Lower lobe of right lung (tissue), 2 donors: ENCODE measurements around the gene OLFM1. TPM values are rescaled to one million over a fixed set of nuclear protein-coding genes. Genes with fewer than 3 reads are reported as not detected.
A peak's percentile ranks its signal among the peaks of the same experiment; 100 is the strongest.

ENCODE experiments used
- ATAC-seq, 2 donors: fragments of 200-7000 bp; cut with Tn5 transposase; one replicate each; pipeline ENCODE4 v1.9.1; 2020 to 2022; ENCODE audit warnings: mild to moderate bottlenecking in 2 of 2, moderate library complexity in 2 of 2
- DNase-seq: peaks from one replicate; pipeline ENCODE4 v3.0.0-alpha.2; 2020
- H3K27ac ChIP-seq: fragments of 200-600 bp; one replicate; pipeline ENCODE4 v1.8.0; 2022
- H3K27me3 ChIP-seq: fragments of 200-600 bp; one replicate; pipeline ENCODE4 v1.8.0; 2022; ENCODE audit warnings: low read depth
- H3K36me3 ChIP-seq: fragments of 200-600 bp; one replicate; pipeline ENCODE4 v1.8.0; 2022; ENCODE audit warnings: mild to moderate bottlenecking
- H3K4me1 ChIP-seq: fragments of 200-600 bp; one replicate; pipeline ENCODE4 v1.8.0; 2022
- H3K4me3 ChIP-seq: fragments of 200-600 bp; one replicate; pipeline ENCODE4 v1.8.0; 2022; ENCODE audit warnings: mild to moderate bottlenecking
- H3K9me3 ChIP-seq: fragments of 200-600 bp; one replicate; pipeline ENCODE4 v1.8.0; 2022
- CTCF ChIP-seq: fragments of 200-600 bp; IDR thresholded peaks from one replicate; pipeline ENCODE4 v1.8.0; 2022; ENCODE audit warnings: antibody characterized with exemption, mild to moderate bottlenecking
- intact Hi-C: fragments of 100-400 bp; cut with DNase I; formaldehyde crosslinking; loops from one replicate; pipeline ENCODE4 v1.11.0; 2022
- total RNA-seq: library from RNA; stranded (reverse); fragmentation: NEBNext Ultra II Directional; extraction: Animal tissue kit (Norgen Biotek cat#: 25700); gene quantifications from one replicate; pipeline ENCODE4 v1.2.1, GENCODE V29; 2021
- donor health status: DM: no; HTN: yes; CAD: no; lungs with severe emphysema.

Gene OLFM1
- total RNA-seq, 1 donor from 2014 or later = 24.1 TPM

GRCh38 chr9:135040892-135041291 is 46.6 kb upstream of the OLFM1 start:
- no peaks in the 10 kb centered on the region for H3K9me3 ChIP-seq
- DNase-seq = no peak
- TF ChIP-seq CTCF = no peak

GRCh38 chr9:135043345-135043744 is 44.1 kb upstream of the OLFM1 start:
- DNase-seq (peak; percentile 14), ATAC-seq (no peak)
- H3K36me3 ChIP-seq = no peaks in the 10 kb centered on the region
- H3K4me1 ChIP-seq = no peaks in the 10 kb centered on the region
- H3K9me3 ChIP-seq = no peaks in the 10 kb centered on the region
- no peak overlapping the region for H3K27ac ChIP-seq
- intact Hi-C loops = no loop called here
- no peak overlapping the region for H3K4me3 ChIP-seq
- no peak for TF ChIP-seq CTCF
- H3K27me3 ChIP-seq = peaks cover 13% of the 10 kb centered on the region

More at GRCh38 chr9:135040892-135041291, 46.6 kb upstream of the OLFM1 start:
- intact Hi-C loops = no loop called here
- ATAC-seq = no peak
- H3K27me3 ChIP-seq = peaks cover 20% of the 10 kb centered on the region
- H3K36me3 ChIP-seq = no peaks in the 10 kb centered on the region
- no peaks in the 10 kb centered on the region for H3K4me1 ChIP-seq
- H3K4me3 ChIP-seq = no peak overlapping the region
- H3K27ac ChIP-seq = no peak overlapping the region

DNA sequence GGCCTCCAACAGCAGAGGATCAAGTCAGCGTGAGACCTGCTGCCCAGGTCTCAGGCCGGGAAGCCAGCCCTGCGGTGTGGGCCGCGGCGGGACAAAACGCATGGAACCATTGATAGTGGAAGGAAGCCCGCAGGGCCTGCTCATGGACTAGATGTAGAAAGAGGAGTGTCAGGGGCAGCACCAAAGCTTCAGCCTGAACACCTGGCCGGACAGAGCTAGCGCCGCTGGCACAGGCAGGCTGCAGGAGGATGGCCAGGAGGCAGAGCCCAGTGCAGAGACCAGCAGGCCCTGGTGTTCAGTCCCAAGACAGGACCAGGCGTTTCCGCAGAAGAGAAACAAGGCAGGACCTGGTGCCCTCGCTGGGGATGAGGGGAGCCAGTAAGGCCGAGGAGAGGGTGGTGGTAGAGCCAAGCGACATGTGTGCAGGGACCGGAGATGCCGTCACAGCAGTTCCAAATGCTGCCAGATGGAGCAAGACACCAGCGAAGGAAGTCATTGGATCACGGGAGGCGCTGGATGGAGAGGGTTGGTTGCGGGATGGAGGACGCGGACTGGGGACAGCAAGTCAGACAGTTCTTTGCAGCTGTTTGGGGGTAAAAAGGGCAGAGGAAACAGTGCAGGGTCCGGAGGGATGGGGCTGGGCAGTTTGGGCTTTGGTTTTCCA is 42.1 kb upstream of the OLFM1 start:
- Histone ChIP-seq H3K27ac (no peak overlapping the region), H3K4me3 (no peak overlapping the region), H3K4me1 (no peaks in the 10 kb centered on the region), H3K9me3 (no peaks in the 10 kb centered on the region), H3K36me3 (no peaks in the 10 kb centered on the region), H3K27me3 (peaks cover 10% of the 10 kb centered on the region)
- ATAC-seq (no peak), DNase-seq (peak; percentile 30)
- no peak for TF ChIP-seq CTCF
- intact Hi-C loops = no loop called here

DNA sequence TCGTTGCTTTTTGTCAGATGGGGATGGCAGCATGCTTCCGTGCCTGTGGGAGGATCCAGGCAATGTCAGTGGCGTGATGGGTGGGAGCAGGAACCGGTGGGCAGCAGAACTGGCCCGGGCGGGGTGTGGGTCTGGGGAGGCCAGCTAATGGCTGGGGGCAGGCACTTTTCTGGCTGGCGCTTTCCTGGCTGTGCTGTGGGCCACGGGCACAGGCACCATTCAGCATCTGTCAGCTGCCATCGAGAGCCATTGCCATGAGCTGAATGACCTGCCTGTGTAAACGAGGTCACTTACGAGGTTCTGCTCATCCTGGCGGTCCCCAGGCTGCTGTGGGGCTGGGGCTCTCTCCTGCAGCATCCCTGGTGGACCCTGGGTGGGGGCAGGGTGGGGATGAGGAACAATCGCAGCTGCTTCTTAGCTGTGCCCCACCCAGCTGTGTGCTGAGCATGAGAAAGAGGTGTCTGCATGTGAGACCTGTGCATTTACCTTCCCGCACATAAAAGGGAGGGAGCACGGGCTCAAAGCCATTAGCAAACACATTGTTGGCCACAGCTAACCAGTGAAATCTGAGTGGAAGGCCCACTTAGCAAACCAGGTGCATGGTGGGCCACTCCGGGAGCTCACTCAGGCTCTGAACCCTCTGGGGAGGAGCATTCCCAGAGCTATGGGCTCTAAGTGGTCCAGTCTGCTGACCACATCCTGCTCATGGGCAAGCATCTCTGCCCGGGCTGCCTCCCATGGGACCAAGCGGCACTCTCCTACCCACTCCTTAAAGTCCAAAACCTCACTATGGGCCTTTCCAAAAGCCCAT is 41.3 kb upstream of the OLFM1 start:
- TF ChIP-seq CTCF = no peak
- peaks cover 10% of the 10 kb centered on the region for H3K27me3 ChIP-seq
- ATAC-seq (no peak), DNase-seq (peak; percentile 21)
- no peaks in the 10 kb centered on the region for H3K36me3 ChIP-seq
- no peak overlapping the region for H3K4me3 ChIP-seq
- no peaks in the 10 kb centered on the region for H3K4me1 ChIP-seq
- H3K9me3 ChIP-seq = no peaks in the 10 kb centered on the region
- no peak overlapping the region for H3K27ac ChIP-seq
- intact Hi-C loops = no loop called here

GRCh38 chr9:135046739-135047350 is 40.6 kb upstream of the OLFM1 start:
- Histone ChIP-seq H3K4me3 (no peak overlapping the region), H3K9me3 (no peaks in the 10 kb centered on the region), H3K4me1 (no peaks in the 10 kb centered on the region), H3K36me3 (no peaks in the 10 kb centered on the region), H3K27me3 (peaks cover 9% of the 10 kb centered on the region), H3K27ac (no peak overlapping the region)
- DNase-seq (peak; percentile 25), ATAC-seq (no peak)
- TF ChIP-seq CTCF = no peak
- intact Hi-C loops = no loop called here
